Measurements from ENCODE around the gene VHLL.

DNA sequence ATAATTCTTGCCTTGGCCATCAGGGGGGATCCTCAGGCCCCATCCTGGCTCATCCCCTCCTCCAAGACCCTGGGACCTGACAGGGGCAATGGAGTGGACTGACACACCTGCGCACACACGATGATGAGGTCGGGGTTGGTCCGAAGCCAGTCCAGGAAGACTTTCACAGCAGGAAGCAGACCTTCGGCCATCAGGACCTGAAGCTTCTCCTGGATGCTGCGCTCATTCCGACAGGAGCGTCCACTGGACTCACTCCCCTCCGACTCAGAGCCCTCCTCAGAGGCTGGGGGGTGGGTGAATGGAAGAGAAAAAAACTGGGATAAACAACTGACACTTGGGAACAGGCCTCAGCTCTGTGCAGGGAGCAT, 35.8 kb downstream of the VHLL start:
- TF ChIP-seq, protein P1, sequence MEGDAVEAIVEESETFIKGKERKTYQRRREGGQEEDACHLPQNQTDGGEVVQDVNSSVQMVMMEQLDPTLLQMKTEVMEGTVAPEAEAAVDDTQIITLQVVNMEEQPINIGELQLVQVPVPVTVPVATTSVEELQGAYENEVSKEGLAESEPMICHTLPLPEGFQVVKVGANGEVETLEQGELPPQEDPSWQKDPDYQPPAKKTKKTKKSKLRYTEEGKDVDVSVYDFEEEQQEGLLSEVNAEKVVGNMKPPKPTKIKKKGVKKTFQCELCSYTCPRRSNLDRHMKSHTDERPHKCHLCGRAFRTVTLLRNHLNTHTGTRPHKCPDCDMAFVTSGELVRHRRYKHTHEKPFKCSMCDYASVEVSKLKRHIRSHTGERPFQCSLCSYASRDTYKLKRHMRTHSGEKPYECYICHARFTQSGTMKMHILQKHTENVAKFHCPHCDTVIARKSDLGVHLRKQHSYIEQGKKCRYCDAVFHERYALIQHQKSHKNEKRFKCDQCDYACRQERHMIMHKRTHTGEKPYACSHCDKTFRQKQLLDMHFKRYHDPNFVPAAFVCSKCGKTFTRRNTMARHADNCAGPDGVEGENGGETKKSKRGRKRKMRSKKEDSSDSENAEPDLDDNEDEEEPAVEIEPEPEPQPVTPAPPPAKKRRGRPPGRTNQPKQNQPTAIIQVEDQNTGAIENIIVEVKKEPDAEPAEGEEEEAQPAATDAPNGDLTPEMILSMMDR (IDR thresholded peaks at IDR 0.05) = no peak
- TF ChIP-seq POLR2A (IDR thresholded peaks at IDR 0.05) = no peak
